ENCODE results near the gene DEK. TPM values are rescaled to one million over a fixed set of nuclear protein-coding genes. Genes with fewer than 3 reads are reported as not detected.
"Not testable (repeated sequence)": the region's sequence is repeated elsewhere in the genome, so short reads cannot be mapped to it uniquely, and the experiment has no call there.

Gene DEK
- total RNA-seq, 4 donors from 2014 or later: 69.0 to 101 (median 87.9) TPM

GRCh38 chr6:18234564-18234963 lies 29.8 kb downstream of the DEK start:
- TF ChIP-seq POLR2A (IDR thresholded peaks at IDR 0.05) (no peak), CTCF (IDR thresholded peaks at IDR 0.05) (no peak)
- WGBS, 2 donors: 89% methylated on average over 1 of the region's 1 CpG
- no peak overlapping the region for H3K4me3 ChIP-seq (ENCODE audit: low read depth, poor library complexity, severe bottlenecking)
- DNase-seq (ENCODE audit: low spot score in 2 of 2): no peak
- intact Hi-C loops (cut with DNase I; ENCODE audit: low total_unique reads): no loop called here

GRCh38 chr6:18233770-18234169 lies 30.6 kb downstream of the DEK start:
- 96 to 100% methylated on average over 4 of the region's 4 CpGs for WGBS, 2 donors
- DNase-seq (ENCODE audit: low spot score in 2 of 2); intact Hi-C loops (cut with DNase I; ENCODE audit: low total_unique reads); H3K4me3 ChIP-seq (ENCODE audit: low read depth, poor library complexity, severe bottlenecking): not testable (repeated sequence)

GRCh38 chr6:18231856-18232255 lies 32.5 kb downstream of the DEK start:
- H3K4me3 ChIP-seq (ENCODE audit: low read depth, poor library complexity, severe bottlenecking); intact Hi-C loops (cut with DNase I; ENCODE audit: low total_unique reads); DNase-seq (ENCODE audit: low spot score in 2 of 2): not testable (repeated sequence)
- 93 to 96% methylated on average over 7 of the region's 7 CpGs for WGBS, 2 donors

GRCh38 chr6:18228590-18228989 lies 35.7 kb downstream of the DEK start:
- 93 to 97% methylated on average over 14 of the region's 14 CpGs for WGBS, 2 donors
- H3K4me3 ChIP-seq (ENCODE audit: low read depth, poor library complexity, severe bottlenecking); DNase-seq (ENCODE audit: low spot score in 2 of 2); intact Hi-C loops (cut with DNase I; ENCODE audit: low total_unique reads): not testable (repeated sequence)

- H3K4me3 ChIP-seq (ENCODE audit: low read depth, poor library complexity, severe bottlenecking); intact Hi-C loops (cut with DNase I; ENCODE audit: low total_unique reads); DNase-seq (ENCODE audit: low spot score in 2 of 2): not testable (repeated sequence)
- WGBS, 2 donors: 82 to 92% methylated on average over 9 of the region's 9 CpGs
Observed at GRCh38 chr6:18227166-18227565, 37.2 kb downstream of the DEK start.

GRCh38 chr6:18226451-18227105 lies 37.8 kb downstream of the DEK start:
- intact Hi-C loops (cut with DNase I; ENCODE audit: low total_unique reads); H3K4me3 ChIP-seq (ENCODE audit: low read depth, poor library complexity, severe bottlenecking); DNase-seq (ENCODE audit: low spot score in 2 of 2): not testable (repeated sequence)
- 65 to 71% methylated on average over 5 of the region's 5 CpGs for WGBS, 2 donors

GRCh38 chr6:18221288-18221615 lies 43.1 kb downstream of the DEK start:
- intact Hi-C loops (cut with DNase I; ENCODE audit: low total_unique reads): no loop called here
- no peak for DNase-seq (ENCODE audit: low spot score in 2 of 2)
- no peak for TF ChIP-seq POLR2A (IDR thresholded peaks at IDR 0.05)
- no peak for TF ChIP-seq CTCF (IDR thresholded peaks at IDR 0.05)
- H3K4me3 ChIP-seq (ENCODE audit: low read depth, poor library complexity, severe bottlenecking): no peak overlapping the region
- WGBS, 2 donors: 95% methylated on average over 4 of the region's 4 CpGs

GRCh38 chr6:18219591-18219990 lies 44.7 kb downstream of the DEK start:
- no peak overlapping the region for H3K4me3 ChIP-seq (ENCODE audit: low read depth, poor library complexity, severe bottlenecking)
- WGBS, 2 donors: 79 to 81% methylated on average over 7 of the region's 7 CpGs
- no peak for DNase-seq (ENCODE audit: low spot score in 2 of 2)
- intact Hi-C loops (cut with DNase I; ENCODE audit: low total_unique reads): no loop called here
- TF ChIP-seq POLR2A (IDR thresholded peaks at IDR 0.05) (no peak), CTCF (IDR thresholded peaks at IDR 0.05) (no peak)
